ENCODE measurements around the gene NIM1K. TPM values are rescaled to one million over a fixed set of nuclear protein-coding genes. Genes with fewer than 3 reads are reported as not detected.
"Not testable (repeated sequence)": the region's sequence is repeated elsewhere in the genome, so short reads cannot be mapped to it uniquely, and the experiment has no call there.

Gene NIM1K
- total RNA-seq, 1 donor from 2014 or later, result 0.58 TPM

- peak; percentile 98 for DNase-seq (ENCODE audit: low spot score)
Measured at GRCh38 chr5:43313035-43313853, 121.2 kb downstream of the NIM1K start, which contains the start of gene HMGCS1. HMGCS1 (minus strand) TSS chr5:43313412; CDS start chr5:43298965, 14,447 bp downstream.

GRCh38 chr5:43313854-43314457 is 121.9 kb downstream of the NIM1K start:
- DNase-seq (ENCODE audit: low spot score), result no peak

GRCh38 chr5:43314724-43315123 is 122.7 kb downstream of the NIM1K start:
- DNase-seq (ENCODE audit: low spot score), result no peak

- DNase-seq (ENCODE audit: low spot score), result no peak
Measured at GRCh38 chr5:43315263-43315662, 123.2 kb downstream of the NIM1K start.

DNA sequence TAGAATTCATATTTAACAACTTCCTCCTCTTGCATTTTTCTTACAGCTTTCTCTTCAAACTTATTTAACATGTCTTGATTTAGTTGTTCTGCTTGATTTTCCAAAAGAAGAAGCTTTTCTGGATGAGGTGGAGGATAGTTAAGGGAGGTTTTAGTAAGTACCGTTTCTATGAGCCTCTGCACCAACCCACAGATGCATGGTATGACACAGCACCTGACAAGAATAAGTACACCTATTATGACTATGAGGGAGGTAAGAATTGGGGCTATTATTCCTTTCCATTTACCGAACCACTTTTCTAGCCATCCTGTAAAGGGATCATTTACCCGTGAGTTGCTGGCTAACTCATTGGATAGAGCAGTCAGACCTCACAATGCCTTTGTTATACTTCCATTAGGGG is 123.7 kb downstream of the NIM1K start:
- no peak for DNase-seq (ENCODE audit: low spot score)

- no peak for DNase-seq (ENCODE audit: low spot score)
Measured at GRCh38 chr5:43316421-43316820, 124.4 kb downstream of the NIM1K start.

- no peak for DNase-seq (ENCODE audit: low spot score)
Measured at GRCh38 chr5:43320846-43321245, 128.8 kb downstream of the NIM1K start.

- DNase-seq (ENCODE audit: low spot score), result not testable (repeated sequence)
Measured at GRCh38 chr5:43323488-43323887, 131.5 kb downstream of the NIM1K start.

DNA sequence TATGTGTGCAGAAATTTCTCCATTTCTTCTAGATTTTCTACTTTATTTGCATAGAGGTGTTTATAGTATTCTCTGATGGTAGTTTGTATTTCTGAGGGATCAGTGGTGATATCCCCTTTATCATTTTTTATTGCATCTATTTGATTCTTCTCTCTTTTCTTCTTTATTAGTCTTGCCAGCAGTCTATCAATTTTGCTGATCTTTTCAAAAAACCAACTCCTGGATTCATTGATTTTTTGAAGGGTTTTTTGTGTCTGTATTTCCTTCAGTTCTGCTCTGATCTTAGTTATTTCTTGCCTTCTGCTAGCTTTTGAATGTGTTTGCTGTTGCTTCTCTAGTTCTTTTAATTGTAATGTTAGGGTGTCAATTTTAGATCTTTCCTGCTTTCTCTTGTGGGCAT is 133.6 kb downstream of the NIM1K start:
- DNase-seq (ENCODE audit: low spot score), result not testable (repeated sequence)

Other genes with a start within 250 kb of the NIM1K start
- gene ANXA2R, start 151.9 kb upstream of the NIM1K start, total RNA-seq, result 2.0 TPM
- gene ZNF131, start 71.3 kb upstream of the NIM1K start, total RNA-seq, result 28.3 TPM
- 33.7 TPM for gene HMGCS1, start 121.2 kb downstream of the NIM1K start, total RNA-seq
- gene CCL28, start 220.2 kb downstream of the NIM1K start, total RNA-seq, result 1.4 TPM